Loucy (cell line): ENCODE measurements around the gene ATF7.
"Not testable (repeated sequence)": the region's sequence is repeated elsewhere in the genome, so short reads cannot be mapped to it uniquely, and the experiment has no call there.

Experiments
- EZH2phosphoT487 ChIP-seq: fragments of 200-600 bp; IDR thresholded peaks from 2 replicates; pipeline ENCODE4 v1.6.1; 2018; ENCODE audit warnings: antibody characterized with exemption, mild to moderate bottlenecking, moderate library complexity, borderline replicate concordance
- TF ChIP-seq, protein P1 (sequence below): fragments of 200-600 bp; sonication (generic); conservative IDR thresholded peaks from 2 replicates; pipeline ENCODE4 v1.5.1; 2014; ENCODE audit warnings: mild to moderate bottlenecking, antibody characterized with exemption, low read length

GRCh38 chr12:53565376-53565775, 60.8 kb downstream of the ATF7 start:
- TF ChIP-seq, protein P1, sequence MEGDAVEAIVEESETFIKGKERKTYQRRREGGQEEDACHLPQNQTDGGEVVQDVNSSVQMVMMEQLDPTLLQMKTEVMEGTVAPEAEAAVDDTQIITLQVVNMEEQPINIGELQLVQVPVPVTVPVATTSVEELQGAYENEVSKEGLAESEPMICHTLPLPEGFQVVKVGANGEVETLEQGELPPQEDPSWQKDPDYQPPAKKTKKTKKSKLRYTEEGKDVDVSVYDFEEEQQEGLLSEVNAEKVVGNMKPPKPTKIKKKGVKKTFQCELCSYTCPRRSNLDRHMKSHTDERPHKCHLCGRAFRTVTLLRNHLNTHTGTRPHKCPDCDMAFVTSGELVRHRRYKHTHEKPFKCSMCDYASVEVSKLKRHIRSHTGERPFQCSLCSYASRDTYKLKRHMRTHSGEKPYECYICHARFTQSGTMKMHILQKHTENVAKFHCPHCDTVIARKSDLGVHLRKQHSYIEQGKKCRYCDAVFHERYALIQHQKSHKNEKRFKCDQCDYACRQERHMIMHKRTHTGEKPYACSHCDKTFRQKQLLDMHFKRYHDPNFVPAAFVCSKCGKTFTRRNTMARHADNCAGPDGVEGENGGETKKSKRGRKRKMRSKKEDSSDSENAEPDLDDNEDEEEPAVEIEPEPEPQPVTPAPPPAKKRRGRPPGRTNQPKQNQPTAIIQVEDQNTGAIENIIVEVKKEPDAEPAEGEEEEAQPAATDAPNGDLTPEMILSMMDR, result not testable (repeated sequence)
- not testable (repeated sequence) for TF ChIP-seq EZH2phosphoT487
